OCI-LY1 (cell line): ENCODE results near the gene CNTNAP5.

ENCODE experiments used
- H2AFZ ChIP-seq: fragments of 200-600 bp; sonication (generic), shearing (Covaris generic); 2 replicates; pipeline ENCODE4 v1.6.0; 2014; ENCODE audit warnings: antibody characterized with exemption, mild to moderate bottlenecking, low read length
- H3F3A ChIP-seq: fragments of 200-600 bp; sonication (generic), shearing (Covaris generic); 2 replicates; pipeline ENCODE4 v1.6.0; 2014; ENCODE audit warnings: mild to moderate bottlenecking, antibody characterized with exemption, low read length, moderate library complexity; ENCODE audit not compliant: insufficient read depth
- H3K27ac ChIP-seq: fragments of 200-600 bp; sonication (generic); 2 replicates; pipeline ENCODE4 v1.5.1; 2014; ENCODE audit warnings: low read length, mixed run types, mild to moderate bottlenecking, low read depth; ENCODE audit not compliant: poor library complexity, severe bottlenecking
- H3K27me3 ChIP-seq: fragments of 200-600 bp; sonication (generic); 2 replicates; pipeline ENCODE4 v1.6.0; 2014; ENCODE audit warnings: antibody characterized with exemption, mild to moderate bottlenecking, low read length, moderate library complexity; ENCODE audit not compliant: insufficient read depth
- H3K36me3 ChIP-seq: fragments of 200-600 bp; sonication (generic); 2 replicates; pipeline ENCODE4 v1.6.1; 2014; ENCODE audit warnings: mild to moderate bottlenecking, antibody characterized with exemption, low read length, moderate library complexity, mixed read lengths; ENCODE audit not compliant: insufficient read depth
- H3K4me1 ChIP-seq: fragments of 200-600 bp; sonication (generic); 2 replicates; pipeline ENCODE4 v1.5.1; 2014; ENCODE audit warnings: mild to moderate bottlenecking, low read length, moderate library complexity; ENCODE audit not compliant: insufficient read depth, severe bottlenecking
- H3K4me2 ChIP-seq: fragments of 200-600 bp; sonication (generic), shearing (Covaris generic); 2 replicates; pipeline ENCODE4 v1.6.1; 2014; ENCODE audit warnings: low read length
- H3K4me3 ChIP-seq: fragments of 200-600 bp; sonication (generic); 2 replicates; pipeline ENCODE4 v1.5.1; 2014; ENCODE audit warnings: low read length, low read depth, mild to moderate bottlenecking, mixed read lengths; ENCODE audit not compliant: poor library complexity, severe bottlenecking
- H3K79me2 ChIP-seq: fragments of 200-600 bp; shearing (Covaris generic); 2 replicates; pipeline ENCODE4 v1.6.1; 2016; ENCODE audit warnings: mixed run types, low read length, mixed read lengths; ENCODE audit not compliant: insufficient read depth
- H3K9ac ChIP-seq: fragments of 200-600 bp; sonication (generic), shearing (Covaris generic); 2 replicates; pipeline ENCODE4 v1.6.1; 2014; ENCODE audit warnings: mild to moderate bottlenecking, low read length, mixed read lengths
- H3K9me2 ChIP-seq: fragments of 200-600 bp; sonication (generic), shearing (Covaris generic); 2 replicates; pipeline ENCODE4 v1.6.1; 2014; ENCODE audit warnings: low read depth, mild to moderate bottlenecking, low read length, mixed read lengths
- H3K9me3 ChIP-seq: fragments of 200-600 bp; shearing (Covaris generic); 2 replicates; pipeline ENCODE4 v1.6.1; 2014; ENCODE audit warnings: low read length, mixed read lengths
- H4K20me1 ChIP-seq: fragments of 200-600 bp; sonication (generic), shearing (Covaris generic); 2 replicates; pipeline ENCODE4 v1.6.0; 2016; ENCODE audit warnings: mild to moderate bottlenecking, low read length; ENCODE audit not compliant: insufficient read depth
- EZH2 ChIP-seq: fragments of 200-600 bp; sonication (generic), shearing (Covaris generic); IDR thresholded peaks from 2 replicates; pipeline ENCODE4 v1.8.0; 2017; ENCODE audit warnings: borderline replicate concordance, mixed run types, mild to moderate bottlenecking, antibody characterized with exemption, low read length, moderate library complexity, mixed read lengths
- TF ChIP-seq, protein P1 (sequence below): fragments of 200-600 bp; sonication (generic), shearing (Covaris generic); IDR thresholded peaks from 2 replicates; pipeline ENCODE4 v1.5.1; 2017; ENCODE audit warnings: mild to moderate bottlenecking, antibody characterized with exemption, low read length, moderate library complexity, mixed read lengths

Gene CNTNAP5

DNA sequence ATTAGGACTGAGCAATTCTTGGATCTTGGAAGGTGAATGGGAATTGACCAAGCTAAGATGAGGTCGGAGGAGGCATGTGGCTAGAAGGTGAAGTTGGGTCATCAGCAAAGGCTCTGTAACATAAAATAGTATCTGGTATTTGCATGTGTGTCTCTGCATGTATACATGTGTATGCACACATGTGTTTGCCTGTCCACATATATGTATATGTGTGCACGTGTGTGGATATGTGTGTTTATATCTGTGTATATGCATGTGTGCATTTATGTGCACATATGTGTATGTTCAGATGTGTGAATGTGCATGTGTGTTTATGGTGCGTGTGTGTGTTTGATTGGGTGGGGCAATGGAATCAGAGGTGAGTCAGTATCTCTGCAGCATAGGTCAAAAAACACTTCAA is 664.3 kb downstream of the CNTNAP5 start:
- Histone ChIP-seq H2AFZ (no peak overlapping the region), H3K4me3 (no peak overlapping the region), H3K27me3 (no peaks in the 10 kb centered on the region), H3K9me2 (no peaks in the 10 kb centered on the region), H3K4me2 (no peak overlapping the region), H3K27ac (no peak overlapping the region), H3K4me1 (no peaks in the 10 kb centered on the region), H3K36me3 (no peaks in the 10 kb centered on the region), H3K9ac (no peak overlapping the region), H3K9me3 (no peaks in the 10 kb centered on the region), H4K20me1 (no peaks in the 10 kb centered on the region), H3F3A (no peaks in the 10 kb centered on the region), H3K79me2 (no peaks in the 10 kb centered on the region)
- no peak for TF ChIP-seq EZH2
- TF ChIP-seq, protein P1, sequence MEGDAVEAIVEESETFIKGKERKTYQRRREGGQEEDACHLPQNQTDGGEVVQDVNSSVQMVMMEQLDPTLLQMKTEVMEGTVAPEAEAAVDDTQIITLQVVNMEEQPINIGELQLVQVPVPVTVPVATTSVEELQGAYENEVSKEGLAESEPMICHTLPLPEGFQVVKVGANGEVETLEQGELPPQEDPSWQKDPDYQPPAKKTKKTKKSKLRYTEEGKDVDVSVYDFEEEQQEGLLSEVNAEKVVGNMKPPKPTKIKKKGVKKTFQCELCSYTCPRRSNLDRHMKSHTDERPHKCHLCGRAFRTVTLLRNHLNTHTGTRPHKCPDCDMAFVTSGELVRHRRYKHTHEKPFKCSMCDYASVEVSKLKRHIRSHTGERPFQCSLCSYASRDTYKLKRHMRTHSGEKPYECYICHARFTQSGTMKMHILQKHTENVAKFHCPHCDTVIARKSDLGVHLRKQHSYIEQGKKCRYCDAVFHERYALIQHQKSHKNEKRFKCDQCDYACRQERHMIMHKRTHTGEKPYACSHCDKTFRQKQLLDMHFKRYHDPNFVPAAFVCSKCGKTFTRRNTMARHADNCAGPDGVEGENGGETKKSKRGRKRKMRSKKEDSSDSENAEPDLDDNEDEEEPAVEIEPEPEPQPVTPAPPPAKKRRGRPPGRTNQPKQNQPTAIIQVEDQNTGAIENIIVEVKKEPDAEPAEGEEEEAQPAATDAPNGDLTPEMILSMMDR, result no peak

DNA sequence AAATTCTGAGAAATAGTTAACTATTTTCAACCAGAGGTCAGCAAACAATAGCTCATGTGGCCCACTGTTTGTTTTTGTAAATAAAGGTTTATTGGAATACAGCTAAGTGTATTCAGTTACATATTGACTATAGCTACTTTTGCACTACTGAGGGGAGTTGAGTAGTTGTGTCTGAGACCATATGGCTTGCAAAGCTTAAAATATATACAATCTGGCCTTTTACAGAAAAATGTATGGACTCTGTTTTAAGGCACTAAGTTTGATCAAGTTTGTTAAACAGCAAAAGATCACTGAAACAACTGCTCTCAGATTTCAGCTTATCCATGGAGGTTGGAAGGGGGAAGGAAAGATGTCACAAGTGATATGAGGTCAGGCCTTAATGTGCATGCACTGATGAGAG is 667.1 kb downstream of the CNTNAP5 start:
- TF ChIP-seq EZH2, result no peak
- TF ChIP-seq, protein P1, result no peak

DNA sequence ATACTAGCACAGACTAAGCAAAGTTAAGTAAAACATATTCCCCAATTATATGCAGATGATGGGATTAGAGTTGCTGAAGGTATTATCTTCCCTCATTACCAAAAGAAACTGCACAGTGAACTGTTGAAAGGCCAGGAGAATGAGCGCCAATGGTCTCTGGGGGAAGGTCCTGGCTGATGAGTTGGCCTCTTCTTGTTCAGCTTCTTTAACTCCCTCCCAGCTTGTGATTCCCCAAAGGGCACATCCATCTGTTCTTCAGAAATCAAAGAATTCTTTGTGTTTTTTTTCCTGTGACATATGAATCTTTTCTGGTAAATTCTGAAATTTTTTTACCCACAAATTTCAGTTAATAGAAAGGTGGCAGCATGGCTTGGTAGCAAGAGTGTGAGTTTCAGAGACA is 667.6 kb downstream of the CNTNAP5 start:
- Histone ChIP-seq H3K79me2 (no peaks in the 10 kb centered on the region), H3K4me2 (no peak overlapping the region), H3K27me3 (no peaks in the 10 kb centered on the region), H4K20me1 (no peaks in the 10 kb centered on the region), H3K4me1 (no peaks in the 10 kb centered on the region), H3K27ac (no peak overlapping the region), H2AFZ (no peak overlapping the region), H3K9me2 (no peaks in the 10 kb centered on the region), H3K9me3 (no peaks in the 10 kb centered on the region), H3F3A (no peaks in the 10 kb centered on the region), H3K9ac (no peak overlapping the region), H3K36me3 (no peaks in the 10 kb centered on the region), H3K4me3 (no peak overlapping the region)
- TF ChIP-seq, protein P1, result no peak
- TF ChIP-seq EZH2, result no peak

More for the DNA sequence above, 667.1 kb downstream of the CNTNAP5 start:
- H3K79me2 ChIP-seq, result no peaks in the 10 kb centered on the region
- no peaks in the 10 kb centered on the region for H4K20me1 ChIP-seq
- no peak overlapping the region for H3K4me3 ChIP-seq
- no peaks in the 10 kb centered on the region for H3F3A ChIP-seq
- H3K4me1 ChIP-seq, result no peaks in the 10 kb centered on the region
- no peak overlapping the region for H3K4me2 ChIP-seq
- no peaks in the 10 kb centered on the region for H3K27me3 ChIP-seq
- no peaks in the 10 kb centered on the region for H3K9me2 ChIP-seq
- H2AFZ ChIP-seq, result no peak overlapping the region
- no peaks in the 10 kb centered on the region for H3K9me3 ChIP-seq
- no peaks in the 10 kb centered on the region for H3K36me3 ChIP-seq
- no peak overlapping the region for H3K27ac ChIP-seq
- no peak overlapping the region for H3K9ac ChIP-seq
